ENCODE data around the gene PARN.

- TF ChIP-seq FOXK2 (IDR thresholded peaks at IDR 0.05) (no peak), NFRKB (IDR thresholded peaks at IDR 0.05) (no peak), LEF1 (IDR thresholded peaks at IDR 0.05; ENCODE audit: borderline replicate concordance) (no peak)
Observed at GRCh38 chr16:14559809-14560241, 70.2 kb downstream of the PARN start.

All from HEK293T (cell line).